ENCODE data around the gene ATP6V0A1.
A peak's percentile ranks its signal among the peaks of the same experiment; 100 is the strongest.
"Not testable (repeated sequence)": the region's sequence is repeated elsewhere in the genome, so short reads cannot be mapped to it uniquely, and the experiment has no call there.

Gene ATP6V0A1

GRCh38 chr17:42475835-42476234 lies 17.2 kb downstream of the ATP6V0A1 start:
- no peak for DNase-seq (ENCODE audit: low spot score)
- no peak for FAIRE-seq

DNA sequence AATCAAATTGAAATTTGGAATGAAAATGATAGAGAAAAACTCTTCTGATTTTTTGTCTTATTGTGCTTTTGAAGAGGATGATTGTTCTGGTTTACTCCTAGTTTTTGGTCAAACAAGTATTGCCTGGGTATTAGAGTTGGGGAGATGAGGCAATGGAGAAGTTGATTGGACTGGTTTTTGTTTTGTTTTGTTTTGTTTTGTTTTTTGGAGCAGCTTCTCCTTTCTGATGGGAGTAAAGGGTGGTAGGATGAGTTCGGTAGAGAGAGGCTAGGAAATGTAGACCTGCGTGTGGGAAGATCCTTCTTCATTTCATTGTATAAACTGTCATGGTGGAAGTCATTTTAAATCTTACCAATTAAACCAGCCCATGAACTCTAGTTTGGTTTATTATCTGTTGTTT lies 17.7 kb downstream of the ATP6V0A1 start:
- FAIRE-seq (no peak), DNase-seq (ENCODE audit: low spot score) (no peak)

DNA sequence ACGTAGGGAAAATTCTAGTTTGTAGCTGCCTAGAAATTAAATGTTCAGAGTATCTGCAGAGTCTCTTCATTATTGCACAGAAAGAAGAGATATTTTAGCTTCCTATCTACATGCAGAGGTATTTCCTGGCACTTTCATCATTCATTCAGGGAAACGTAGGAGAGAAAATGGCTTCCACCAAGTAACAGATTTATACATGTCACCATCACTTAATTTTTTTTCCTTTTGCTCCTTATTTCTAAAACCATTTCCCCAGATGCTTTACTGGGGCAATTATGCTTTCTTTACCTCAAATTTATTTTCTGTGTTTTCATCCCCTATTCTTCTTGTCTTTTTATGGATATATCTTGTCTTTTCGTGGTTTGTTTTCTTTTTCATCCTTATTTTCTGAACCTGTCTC lies 18.5 kb downstream of the ATP6V0A1 start:
- FAIRE-seq (no peak), DNase-seq (ENCODE audit: low spot score) (no peak)

DNA sequence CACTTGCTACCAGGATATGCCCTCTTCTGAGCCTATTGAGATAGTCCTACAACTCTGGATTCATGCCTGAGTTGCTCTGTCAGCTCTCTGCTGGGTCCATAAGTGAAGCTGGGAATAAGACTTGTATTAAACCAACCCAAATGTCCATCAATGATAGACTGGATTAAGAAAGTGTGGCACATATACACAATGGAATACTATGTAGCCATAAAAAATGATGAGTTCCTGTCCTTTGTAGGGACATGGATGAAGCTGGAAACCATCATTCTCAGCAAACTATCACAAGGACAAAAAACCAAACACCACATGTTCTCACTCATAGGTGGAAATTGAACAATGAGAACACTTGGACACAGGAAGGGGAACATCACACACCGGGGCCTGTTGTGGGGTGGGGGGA lies 19.1 kb downstream of the ATP6V0A1 start:
- not testable (repeated sequence) for FAIRE-seq; DNase-seq (ENCODE audit: low spot score)

GRCh38 chr17:42484304-42484703 lies 25.6 kb downstream of the ATP6V0A1 start:
- no peak for FAIRE-seq
- no peak for DNase-seq (ENCODE audit: low spot score)

DNA sequence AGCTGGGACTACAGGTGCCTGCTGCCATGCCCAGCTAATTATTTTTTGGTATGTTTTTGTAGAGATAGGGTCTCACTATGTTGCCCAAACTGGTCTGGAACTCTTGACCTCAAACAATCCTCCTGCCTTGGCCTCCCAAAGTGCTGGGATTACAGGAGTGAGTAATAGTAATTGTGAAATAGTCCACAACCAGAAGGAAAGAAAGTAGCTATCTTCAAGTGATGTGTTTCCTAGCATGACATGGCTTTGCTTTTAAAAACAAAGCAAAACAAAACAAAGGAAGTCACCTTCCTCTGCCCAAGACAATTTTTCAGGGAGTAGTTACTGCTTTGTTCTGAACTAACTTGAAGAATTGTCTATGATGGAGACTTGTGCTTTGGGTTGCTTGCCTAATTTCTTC lies 27.0 kb downstream of the ATP6V0A1 start:
- DNase-seq (ENCODE audit: low spot score): no peak
- FAIRE-seq: no peak

DNA sequence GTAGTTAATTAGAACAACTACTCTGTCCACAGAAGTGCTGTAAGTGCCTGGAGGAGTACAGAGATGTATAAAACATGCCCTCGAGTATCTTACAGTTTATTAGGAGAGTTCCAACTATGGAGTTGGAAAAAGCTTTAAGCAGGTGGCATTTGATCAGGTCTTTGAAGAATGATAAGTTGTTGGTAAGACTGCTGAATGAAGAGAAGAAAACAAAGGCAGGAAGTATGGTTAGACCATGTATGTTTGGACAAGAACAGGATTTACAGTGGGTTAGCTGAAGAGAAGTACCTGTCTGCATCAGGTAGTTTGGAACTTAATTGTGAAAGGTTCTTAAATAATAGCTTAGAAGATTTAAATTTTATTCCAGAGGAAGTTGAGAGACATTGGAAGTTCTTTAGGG lies 29.4 kb downstream of the ATP6V0A1 start:
- FAIRE-seq: no peak

DNA sequence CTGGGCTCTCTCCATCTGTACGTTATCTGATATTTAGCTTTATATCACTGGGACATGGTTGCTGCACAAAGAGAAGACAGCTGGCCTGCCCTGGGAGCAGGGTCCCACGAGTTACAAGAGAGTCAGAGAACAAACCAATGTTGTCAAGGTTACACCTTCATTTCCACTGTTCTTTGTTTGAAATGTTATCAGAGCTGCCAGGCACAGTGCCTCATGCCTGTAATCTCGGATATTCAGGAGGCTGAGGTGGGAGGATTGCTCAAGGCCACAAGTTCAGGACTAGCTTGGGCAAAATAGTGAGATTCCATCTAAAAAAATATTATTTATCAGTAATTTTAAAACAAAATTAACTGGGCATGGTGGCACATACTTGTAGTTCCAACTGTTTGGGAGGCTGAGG lies 34.6 kb downstream of the ATP6V0A1 start:
- DNase-seq (ENCODE audit: low spot score): no peak
- no peak for FAIRE-seq

More for the DNA sequence above, 29.4 kb downstream of the ATP6V0A1 start:
- no peak for DNase-seq (ENCODE audit: low spot score)

DNA sequence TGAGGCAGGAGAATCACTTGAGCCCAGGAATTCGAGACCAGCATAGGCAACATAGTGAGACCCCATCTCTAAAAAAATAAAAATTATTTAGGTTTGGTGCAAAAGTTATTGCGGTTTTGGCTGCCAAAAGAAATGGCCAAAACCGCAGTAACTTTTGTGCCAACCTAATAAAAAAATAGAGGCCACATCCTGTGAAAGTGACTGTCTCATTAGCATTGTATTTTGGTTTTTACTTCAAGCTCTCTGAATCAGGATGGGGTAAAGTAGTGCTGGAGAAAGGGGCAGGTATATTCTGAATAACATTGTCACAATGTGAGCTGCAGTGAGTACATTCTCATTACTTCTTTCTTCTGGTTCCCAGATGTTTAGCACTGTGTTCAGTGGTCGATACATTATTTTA lies 36.0 kb downstream of the ATP6V0A1 start:
- DNase-seq (ENCODE audit: low spot score): no peak
- FAIRE-seq: no peak

DNA sequence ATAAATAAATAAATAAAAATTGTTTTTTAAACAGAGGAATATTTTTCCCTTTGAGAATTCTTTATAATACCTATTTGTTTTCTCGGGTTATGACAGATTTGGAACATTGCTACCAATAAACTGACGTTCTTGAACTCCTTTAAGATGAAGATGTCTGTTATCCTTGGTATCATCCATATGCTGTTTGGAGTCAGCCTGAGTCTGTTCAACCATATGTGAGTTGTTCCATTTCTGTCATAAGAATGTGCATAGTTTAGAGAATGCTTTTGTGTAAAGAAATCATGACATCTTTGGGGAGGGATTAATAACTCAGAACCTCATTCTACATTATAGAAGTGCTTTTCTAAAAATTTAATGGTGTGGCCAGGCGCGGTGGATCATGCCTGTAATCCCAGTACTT lies 40.1 kb downstream of the ATP6V0A1 start:
- DNase-seq (ENCODE audit: low spot score): no peak
- no peak for FAIRE-seq

DNA sequence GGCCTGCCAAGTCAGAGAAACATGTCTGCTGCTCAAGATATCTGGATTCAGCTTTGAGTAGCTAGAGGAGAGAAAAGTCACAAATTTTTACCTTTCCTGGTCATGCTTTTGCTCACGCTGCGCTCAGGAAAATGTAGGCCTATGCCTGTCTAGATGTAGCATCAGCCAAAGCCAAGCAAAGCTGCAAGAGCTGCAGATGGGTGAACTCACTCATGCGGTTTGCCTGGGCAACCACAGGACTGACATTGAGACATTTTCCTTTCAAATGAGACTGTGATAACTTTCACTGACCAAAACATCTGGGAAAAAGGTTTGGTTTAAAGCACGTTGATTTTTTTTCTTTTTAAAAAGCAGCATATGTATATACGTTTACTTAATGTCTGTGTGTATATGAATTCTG lies 43.4 kb downstream of the ATP6V0A1 start:
- FAIRE-seq (no peak), DNase-seq (ENCODE audit: low spot score) (no peak)

DNA sequence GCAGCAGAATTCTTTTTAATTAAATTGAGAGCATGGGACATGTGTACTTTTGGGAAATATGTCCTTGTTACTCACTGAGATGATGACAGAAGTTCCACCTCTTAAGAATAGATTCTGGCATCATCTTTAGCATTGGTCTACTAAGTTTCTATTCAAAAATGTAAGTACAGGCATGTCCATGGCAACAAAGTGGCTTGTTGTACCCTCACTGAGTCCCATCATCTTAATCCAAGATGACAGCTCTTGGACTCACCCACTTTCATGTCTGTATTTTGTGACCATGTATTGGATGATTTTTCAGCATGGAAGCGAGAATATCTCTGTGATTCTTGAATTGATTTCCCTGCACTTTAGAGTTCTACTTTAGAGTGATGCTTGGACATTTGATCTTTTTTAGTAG lies 44.2 kb downstream of the ATP6V0A1 start:
- no peak for FAIRE-seq
- DNase-seq (ENCODE audit: low spot score): no peak

DNA sequence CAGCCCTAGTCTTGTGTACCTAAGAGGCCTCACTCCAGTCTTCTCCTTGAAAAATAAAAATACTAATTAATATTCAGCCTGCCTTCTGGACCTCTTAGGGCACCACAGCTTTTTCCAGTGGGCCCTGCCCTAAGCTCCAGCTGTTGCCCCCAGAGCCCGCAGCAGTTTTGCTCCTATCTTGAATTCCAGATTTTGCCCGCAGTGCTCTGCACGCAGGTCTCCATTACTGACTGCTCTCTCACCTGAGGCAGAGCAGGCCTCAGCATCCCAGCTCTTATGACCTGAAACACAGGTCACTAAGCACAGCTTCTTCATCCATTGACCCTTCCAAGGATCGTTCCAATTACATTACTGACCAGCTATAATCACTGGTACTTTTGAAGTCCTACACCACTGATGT lies 49.0 kb downstream of the ATP6V0A1 start:
- no peak for FAIRE-seq
- no peak for DNase-seq (ENCODE audit: low spot score)

DNA sequence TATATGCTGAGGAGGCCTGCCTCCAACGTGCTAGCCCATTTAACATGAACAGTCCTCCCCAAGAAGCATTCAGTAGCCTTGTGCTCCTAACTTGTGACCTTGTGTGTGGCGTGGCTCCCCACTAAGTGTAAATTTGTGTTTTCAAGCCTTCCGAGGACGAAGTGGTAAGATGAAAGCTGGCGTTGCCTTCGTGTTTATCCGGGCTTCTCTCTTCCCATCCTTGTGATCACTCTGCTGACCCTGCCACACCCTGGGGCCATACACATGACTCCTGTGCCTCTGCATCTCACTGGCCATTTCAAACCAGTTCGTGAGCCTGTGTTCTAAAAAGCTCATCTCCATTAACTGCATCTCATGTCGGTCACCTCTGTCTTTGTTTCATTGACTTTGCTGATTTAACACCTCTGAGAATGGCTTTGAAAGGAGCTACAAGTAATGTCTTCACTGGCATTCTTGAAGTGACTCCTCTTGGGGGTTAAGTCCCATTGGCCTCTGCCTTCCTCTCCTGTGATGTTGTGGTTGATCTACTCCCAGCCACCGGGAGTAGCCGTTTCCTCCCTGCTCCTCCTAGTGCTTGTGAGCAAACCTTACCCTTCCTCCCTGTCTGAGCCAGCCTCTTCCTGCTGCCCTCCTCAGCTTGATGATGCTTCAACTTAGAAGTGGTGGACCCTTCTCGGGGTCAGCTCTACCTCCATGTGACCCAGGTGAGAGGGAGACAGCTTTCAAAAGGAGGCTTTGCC lies 49.9 kb downstream of the ATP6V0A1 start:
- DNase-seq (ENCODE audit: low spot score) (no peak), FAIRE-seq (no peak)

- FAIRE-seq (no peak), DNase-seq (ENCODE audit: low spot score) (no peak)
Observed at GRCh38 chr17:42509409-42509808, 50.7 kb downstream of the ATP6V0A1 start.

GRCh38 chr17:42509841-42510240 lies 51.2 kb downstream of the ATP6V0A1 start:
- FAIRE-seq (no peak), DNase-seq (ENCODE audit: low spot score) (no peak)

DNA sequence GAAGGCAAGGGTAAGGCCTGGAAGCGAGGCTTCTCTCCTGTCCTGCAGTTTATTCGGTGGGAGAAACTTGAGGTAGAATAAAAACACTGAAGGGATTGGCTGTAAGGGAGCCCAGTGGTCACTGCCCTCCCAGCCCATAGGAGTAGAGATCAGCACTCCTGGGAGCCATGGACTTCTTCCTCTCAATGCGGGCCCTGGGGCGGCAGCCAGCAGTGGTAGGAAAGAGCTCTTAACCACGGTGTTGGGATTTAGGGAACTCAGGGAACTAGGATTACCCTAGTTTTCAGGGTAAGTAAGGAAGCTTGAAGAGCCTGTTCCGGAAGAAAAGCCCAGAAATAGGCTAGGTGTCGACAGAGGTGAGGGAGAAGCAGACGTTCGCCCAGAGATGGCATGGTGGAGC lies 53.6 kb downstream of the ATP6V0A1 start:
- FAIRE-seq: no peak
- DNase-seq (ENCODE audit: low spot score): no peak

GRCh38 chr17:42512733-42513251 lies 54.1 kb downstream of the ATP6V0A1 start:
- FAIRE-seq (no peak), DNase-seq (ENCODE audit: low spot score) (no peak)

GRCh38 chr17:42513686-42514085 lies 55.0 kb downstream of the ATP6V0A1 start:
- DNase-seq (ENCODE audit: low spot score) (no peak), FAIRE-seq (no peak)

DNA sequence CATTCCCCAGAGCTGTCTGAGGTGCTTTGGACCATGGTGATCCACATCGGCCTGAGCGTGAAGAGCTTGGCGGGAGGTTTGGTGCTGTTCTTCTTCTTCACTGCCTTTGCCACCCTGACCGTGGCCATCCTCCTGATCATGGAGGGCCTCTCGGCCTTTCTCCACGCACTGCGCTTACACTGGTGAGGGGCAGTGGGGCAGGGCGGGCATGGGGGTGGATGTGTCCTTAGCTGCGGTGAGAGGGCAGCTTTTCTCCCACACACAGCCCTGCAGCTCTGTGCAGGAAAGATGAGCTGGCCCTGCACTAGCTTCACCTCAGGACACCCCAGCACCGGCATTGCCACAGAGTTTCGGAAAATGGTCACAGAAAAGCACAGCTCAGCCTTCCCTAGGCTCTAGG lies 55.6 kb downstream of the ATP6V0A1 start:
- no peak for FAIRE-seq
- no peak for DNase-seq (ENCODE audit: low spot score)

DNA sequence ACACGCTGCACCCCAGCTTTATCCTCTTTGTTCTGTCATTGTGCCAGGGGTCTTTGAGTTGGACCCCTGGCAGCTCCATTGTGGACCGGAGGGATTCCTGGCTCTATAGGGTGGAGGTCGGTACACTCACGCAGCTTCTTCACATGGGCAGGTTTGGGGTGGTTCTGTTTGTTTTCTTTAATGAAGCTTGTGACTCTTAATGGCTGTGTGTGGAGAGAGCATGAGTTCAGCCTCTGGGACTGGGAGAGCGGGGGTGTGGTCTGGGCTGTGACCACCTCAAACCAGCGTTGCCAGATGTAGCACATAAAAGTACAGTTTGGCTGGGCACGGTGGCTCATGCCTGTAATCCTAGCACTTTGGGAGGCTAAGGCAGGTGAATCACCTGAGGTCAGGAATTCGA lies 56.2 kb downstream of the ATP6V0A1 start:
- FAIRE-seq (no peak), DNase-seq (ENCODE audit: low spot score) (no peak)

GRCh38 chr17:42517516-42517915 lies 58.8 kb downstream of the ATP6V0A1 start:
- DNase-seq (ENCODE audit: low spot score) (peak; percentile 87), FAIRE-seq (peak; percentile 73)

DNA sequence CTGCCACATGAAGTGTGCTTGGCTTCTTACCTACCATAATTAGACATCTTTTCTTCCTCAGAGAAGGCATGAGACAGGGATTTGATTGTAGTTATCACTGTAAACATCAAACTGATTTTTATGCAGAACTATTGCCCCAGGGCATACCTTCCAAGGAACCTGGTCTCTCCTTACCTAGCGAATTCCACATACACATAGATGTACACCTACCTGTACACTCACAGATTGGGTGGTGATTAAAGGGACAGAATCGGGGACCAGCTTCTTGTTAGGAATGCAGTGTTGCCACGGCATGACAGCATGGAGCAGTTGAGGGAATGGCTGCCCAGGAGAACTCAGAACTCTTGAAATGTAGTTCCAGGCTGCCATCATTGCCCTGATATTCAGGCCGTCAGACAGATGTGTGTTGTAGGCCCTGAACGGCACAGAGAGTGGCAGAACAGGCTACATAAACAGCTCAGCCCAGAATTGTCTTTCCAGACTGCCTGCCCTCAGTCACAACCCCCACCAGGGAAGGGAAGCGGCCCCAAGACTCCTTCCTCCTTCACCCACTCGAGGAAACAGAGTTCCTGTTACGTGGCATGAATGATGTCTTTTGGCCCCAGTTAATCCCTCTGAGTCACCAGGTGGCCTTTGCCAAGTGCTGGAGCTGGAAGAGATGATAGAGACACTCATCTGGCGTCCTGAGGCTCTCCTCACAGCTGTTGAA lies 59.5 kb downstream of the ATP6V0A1 start:
- FAIRE-seq (peak; percentile 80), DNase-seq (ENCODE audit: low spot score) (peak; percentile 94)

Measured in RCC 7860 (cell line).